NCI-H774 (cell line): ENCODE data around the gene NUP210.
"Not testable (repeated sequence)": the region's sequence is repeated elsewhere in the genome, so short reads cannot be mapped to it uniquely, and the experiment has no call there.

Experiments
- DNase-seq: peaks from one replicate; lab custom pipeline; 2025; lab: John Stamatoyannopoulos, UW

The NUP210 gene

DNA sequence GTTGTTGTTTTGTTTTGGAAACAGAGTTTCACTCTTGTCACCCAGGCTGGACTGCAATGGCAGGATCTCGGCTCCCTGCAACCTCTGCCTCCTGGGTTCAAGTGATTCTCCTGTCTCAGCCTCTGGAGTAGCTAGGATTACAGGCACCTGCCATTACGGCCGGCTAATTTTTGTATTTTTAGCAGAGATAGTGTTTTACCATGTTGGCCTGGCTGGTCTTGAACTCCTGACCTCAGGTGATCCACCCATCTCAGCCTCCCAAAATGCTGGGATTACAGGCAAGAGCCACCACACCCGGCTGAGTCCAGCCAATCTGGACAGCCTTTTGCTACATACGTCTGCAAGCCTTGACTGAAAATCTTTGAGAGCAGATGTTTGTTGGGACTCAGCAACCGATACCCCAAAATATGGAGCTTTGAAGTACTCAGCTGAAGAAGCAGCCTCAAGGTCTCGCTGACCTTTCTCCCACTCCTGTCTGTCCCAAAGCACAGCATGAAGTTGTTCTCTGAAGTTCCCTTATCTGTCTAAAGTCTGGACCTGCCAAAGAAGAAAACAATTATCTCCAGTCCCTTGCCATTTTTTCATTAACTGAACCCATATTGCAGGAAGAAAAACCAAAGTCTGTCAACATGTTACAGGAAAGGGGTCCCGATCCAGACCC, 9.6 kb upstream of the NUP210 start:
- no peak for DNase-seq

DNA sequence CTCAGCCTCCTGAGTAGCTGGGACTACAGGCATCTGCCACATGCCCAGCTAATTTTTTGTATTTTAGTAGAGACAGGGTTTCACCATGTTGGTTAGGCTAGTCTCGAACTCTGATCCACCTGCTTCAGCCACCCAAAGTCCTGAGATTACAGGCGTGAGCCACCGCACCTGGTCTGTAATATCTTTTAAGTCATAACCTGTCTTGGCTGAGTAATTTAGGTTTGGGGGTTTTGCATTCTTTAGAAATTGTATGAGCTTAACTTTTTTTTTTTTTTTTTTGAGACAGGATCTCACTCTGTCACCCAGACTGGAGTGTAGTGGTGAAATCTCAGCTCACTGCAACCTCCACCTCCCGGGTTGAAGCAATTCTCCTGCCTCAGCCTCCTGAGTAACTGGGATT, 8.6 kb upstream of the NUP210 start:
- not testable (repeated sequence) for DNase-seq

DNA sequence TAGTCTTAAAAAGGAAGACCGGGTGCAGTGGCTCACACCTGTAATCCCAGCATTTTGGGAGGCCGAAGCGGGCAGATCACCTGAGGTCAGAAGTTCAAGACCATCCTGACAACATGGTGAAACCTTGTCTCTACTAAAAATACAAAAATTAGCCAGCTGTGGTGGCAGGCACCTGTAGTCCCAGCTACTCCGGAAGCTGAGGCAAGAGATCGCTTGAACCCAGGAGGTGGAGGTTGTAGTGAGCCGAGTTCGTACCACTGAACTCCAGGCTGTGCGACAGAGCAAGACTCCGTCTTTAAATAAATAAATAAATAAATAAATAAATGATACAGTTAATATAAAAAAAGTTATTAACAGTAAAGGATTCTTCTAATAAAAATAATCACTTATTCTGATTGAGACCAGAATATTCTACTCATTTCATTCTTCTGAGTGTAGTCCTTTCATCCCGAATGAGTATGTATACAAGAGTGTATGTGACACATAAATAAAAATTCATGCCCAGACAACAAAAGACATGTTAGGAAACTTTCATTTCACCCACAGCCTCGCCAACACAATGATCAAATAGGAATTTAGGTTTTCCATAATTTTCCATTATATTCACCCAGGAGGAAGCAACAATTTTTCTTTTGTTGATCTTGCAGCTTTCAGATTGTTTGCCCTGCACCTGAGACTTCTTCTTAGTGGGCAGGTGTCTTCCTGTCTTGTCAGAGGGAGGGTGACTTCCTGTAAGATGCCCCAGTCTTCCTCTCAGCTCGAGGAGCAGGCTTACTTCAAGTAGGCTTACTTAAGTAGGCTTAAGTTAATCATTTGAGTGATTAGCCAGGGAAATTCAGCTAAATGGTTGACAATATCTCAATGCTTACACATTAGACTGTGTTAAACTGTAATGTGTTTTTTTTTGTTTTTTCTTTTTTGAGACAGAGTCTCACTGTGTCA, 7.8 kb upstream of the NUP210 start:
- DNase-seq, result no peak

DNA sequence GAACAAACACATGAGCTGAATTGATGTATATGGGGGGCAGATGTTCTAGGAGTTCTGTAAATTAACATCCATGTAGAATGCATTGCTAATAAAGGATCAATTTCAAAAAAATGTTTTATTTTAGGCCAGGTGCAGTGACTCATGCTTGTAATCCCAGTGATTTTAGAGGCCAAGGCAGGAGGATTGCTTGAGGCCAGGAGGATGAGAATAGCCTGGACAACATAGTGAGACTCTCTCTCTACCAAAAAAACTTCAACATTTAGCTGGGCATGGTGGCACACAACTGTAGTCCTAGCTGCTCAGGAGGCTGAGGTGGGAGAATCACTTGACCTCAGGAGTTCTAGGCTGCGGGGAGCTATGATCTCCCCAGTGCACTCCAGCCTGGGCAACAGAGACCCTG, 6.5 kb upstream of the NUP210 start:
- DNase-seq, result no peak

DNA sequence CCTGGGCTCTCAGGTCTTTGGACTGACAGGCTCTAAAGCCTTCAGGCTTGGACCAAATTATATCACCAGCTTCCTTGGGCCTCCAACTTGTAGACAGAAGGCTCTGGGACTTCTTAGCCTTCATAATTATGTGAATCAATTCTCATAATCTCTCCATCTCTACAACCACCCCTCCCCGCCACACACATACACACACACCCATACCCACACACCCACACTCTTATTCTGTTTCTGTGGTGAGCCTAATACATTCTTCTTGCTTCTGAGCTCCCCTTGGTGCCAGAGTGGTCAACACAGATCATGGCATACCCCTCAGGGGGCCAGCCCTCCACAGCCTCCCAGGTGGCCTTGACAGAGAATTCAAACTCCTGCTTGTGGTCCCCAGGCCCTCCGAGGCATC, 5.6 kb upstream of the NUP210 start:
- no peak for DNase-seq

DNA sequence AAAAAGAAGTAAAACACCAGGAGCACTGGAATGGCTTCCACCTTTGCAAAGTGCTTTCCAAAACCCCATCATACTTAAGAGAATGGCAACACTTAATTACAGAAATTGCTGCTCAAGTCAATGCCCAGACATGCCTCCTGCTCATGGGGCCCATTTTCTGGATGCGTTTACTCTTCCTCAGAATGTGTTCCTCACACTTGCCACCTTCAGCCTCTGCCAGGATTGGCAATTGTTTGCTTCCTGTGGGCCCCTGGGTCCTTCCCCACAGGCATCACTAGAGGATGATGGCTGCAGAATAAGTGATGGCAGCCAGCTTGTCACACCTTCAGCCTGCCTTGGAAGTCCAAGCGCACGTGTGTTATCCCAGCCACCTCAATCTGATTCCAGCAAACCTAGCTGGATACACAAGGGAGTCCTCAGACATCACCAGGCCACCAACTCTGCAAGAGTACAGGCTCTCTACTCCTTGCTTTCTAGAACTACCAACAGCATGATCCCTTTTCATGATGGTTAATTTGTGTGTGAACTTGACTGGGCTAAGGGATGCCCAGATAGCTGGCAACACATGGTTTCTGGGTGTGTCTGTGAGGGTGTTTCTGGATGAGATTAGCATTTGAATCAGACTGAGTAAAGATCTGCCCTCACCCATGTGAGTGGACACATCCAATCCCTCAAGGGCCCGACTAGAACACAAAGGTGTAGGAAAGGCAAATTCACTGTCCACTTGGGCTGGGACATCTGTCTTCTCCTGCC, 4.9 kb upstream of the NUP210 start:
- DNase-seq, result no peak

DNA sequence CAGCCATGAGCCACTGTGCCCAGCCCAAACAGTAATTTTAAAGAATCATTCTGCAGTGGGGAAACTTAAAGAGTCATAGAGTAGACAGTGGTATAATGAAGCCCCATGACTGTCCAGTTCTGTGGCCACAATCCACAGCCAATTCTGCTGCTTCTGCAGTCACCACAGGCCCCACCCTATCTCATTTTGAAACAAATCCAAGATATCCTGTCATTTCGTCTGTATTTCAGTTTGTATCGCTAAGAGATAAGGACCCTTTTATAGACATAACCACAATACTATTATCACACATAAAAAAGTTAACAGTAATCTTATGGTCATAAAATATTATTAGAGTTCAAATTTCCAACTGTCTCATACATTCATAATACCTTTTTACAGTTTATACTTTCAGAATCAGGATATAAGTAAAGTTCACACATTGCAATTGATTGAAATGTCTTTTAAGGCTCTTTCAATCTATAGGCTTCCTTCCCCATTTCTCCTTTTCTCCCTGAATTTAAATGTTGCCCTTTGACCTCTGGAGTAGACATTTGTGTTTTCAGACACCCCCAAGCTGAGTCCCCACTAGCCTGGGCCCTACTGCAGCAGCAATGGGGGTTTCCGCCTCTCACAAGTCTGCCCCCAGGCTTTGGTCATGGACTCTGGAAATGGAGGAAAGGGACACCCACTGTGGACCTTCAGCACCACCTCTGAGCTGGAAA, 4.2 kb upstream of the NUP210 start:
- no peak for DNase-seq

DNA sequence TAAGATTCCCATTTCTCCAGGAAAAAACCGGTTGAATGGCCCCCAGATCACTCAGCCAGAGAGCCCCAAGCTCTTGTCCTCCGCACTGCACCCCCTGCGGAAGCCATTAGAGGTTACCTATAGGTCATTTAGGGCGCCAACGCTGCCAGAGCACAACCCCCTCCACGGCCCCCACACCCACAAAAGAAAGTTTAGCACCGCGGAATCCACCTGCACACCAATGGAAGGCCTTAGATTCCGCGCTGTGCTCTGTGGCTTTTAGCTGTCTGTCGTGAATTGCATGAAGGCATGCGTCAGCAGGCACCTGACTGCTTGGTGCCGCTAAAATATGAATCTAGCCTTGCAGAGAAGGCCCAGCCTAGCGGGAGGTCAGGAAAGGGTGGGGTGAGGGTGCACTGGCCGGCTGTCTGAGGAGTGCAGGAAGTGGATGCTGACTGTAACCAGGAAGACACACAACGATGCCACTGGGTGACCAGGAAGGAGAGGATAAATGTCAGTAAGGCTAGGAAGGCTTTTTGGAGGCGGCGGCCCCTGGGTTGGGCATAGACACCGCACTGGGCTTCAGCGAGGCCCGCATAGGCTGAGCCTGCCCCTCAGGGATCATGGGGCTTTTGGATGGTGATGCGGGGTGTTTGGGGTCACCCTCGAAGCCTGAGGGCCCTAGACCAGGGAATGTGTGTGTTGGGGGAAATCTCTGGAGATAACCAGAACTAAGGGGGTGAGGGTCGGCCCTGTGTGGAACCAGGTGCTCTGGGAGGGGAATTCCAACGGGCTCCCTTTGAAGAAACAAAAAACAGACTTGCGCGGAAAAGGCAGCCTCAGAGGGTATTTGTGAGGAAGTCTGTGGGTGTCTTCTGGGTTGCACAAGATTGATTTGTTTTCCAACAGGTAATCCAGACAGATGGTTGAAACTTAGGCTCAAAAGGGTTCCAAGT, 976 bp upstream of the NUP210 start:
- peak; percentile 18 for DNase-seq

DNA sequence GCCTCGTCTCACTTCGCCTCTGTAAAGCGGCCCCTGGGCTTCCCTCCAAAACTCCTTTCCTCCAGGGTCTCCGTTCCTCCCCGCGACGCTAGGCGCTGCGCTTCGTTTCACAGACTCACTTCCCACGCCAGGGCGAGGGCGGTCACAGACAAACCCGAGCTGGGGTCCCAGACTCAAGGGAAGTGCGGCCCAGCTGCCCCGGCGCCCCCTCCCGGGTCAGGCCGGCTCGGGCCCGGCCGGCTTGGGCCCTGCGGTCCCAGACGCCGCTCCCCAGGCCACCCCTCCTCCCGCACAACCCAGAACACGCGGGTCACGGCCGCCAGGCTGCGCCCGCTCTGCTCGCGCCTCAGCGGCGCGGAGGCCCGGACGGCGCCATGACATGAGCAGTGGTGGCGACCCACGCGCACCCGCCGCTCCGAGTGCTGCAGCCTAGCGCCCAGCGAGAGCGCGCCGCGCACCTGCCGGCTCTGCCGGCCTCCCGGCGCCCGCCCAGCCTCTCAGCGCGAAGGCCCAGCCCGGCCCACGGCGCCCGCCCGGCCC, 547 bp downstream of the NUP210 start:
- DNase-seq, result no peak

DNA sequence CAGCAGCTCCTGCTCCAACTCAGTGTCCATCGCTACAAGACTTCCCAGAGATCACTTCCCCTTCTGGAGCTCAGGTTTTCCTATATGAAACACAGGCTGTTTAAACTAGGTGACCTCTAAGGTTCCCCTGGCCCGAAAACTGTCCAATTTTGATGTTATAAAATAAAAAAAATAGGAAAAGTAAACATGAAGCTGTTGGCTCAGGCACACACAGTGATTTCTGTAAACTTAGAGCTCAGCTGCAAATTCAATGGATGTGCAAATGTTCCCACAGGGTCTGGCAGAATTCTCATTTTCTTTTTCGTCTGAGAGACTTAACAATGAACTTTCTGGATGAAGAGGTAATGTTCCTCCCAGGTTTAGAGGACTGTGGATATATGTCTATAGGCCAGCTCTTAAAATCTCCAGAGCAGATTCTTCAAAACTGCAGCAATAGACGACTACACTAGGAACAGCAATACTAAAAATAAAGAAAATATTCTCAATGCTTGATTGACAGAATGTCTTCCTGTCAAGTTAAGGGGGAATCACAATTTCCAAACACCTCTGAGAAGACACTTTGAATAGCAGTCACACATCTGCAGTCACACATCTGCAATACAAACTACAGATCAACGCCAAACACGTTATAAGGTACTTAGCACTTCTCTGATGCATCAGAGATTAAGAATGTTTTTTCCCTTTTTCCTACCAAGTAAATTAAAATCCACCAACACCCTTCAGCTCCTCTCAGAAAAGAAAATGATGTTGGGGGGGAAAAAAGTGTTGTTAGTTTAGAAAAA, 2.8 kb downstream of the NUP210 start:
- no peak for DNase-seq

DNA sequence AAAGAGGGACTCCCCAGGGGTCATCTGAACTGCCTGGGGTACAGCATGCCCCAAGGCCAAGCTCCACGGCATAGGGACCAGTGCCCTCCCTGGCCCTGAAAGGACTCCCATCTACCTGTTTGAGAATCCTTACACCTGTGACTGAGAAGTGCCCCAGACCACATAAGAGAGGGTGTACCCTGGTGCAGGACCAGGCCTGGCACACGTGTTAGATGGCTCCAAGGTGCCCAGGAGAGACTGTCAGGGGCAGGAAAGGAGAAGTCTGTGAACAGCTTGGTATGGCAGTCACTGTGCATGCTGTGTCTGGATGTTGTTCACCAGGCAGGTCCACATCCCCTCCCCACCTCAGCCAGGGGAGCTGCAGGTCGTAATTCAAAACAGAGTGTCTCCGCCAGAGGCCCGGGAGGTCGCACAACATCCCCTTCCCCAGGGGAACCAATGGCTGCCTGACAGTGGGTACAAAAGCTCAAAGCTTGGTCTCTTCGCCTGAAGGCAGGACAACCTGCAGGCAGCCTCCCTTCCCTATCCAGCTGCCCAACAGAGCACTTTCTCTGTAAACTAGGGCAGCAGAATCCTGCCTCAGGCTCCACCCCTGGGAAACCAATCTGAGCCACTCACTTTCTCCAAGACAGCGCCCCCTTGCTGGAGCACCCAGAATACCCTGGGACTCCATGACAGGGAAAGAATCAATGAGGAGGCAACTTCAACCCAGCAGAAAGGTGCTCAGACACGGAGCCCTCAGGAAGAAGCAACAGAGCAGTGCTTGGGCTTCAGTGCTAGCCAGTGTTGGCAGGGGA, 3.9 kb downstream of the NUP210 start:
- no peak for DNase-seq

DNA sequence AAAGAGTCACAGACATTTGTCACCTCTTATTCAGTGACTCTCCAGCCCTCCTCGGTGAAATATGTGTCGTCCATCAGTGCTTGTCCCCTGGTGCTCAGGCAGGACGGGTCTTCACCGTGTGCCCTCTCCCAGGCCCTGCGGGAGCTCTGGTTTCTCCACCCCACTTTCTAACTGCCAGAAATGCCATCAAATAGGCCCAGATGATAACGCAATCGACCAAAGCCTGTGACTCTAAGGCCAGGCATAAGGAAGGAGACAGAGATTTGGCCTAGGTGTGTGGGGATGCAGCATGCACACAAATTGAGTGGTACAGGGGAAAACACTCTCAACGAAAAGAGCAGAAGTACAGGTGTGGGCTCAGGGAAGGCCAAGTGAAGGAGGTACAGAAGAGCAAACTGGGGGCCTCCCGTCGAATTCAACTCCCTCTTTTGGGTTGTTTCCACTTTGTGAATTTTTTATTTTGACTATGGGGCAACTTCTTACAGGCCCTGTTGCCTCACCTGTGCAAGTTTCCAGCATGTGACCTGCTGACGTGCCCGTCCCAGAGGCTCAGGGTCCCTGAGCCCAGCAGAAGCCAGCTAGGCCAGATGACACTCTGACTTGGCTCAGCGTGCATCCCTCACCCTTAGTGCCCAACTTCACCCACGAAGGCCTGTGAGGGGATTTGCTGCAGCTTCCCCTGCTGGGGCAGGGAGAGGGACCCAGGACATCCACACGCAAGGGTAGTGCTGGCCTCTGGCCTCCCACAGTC, 4.7 kb downstream of the NUP210 start:
- no peak for DNase-seq

DNA sequence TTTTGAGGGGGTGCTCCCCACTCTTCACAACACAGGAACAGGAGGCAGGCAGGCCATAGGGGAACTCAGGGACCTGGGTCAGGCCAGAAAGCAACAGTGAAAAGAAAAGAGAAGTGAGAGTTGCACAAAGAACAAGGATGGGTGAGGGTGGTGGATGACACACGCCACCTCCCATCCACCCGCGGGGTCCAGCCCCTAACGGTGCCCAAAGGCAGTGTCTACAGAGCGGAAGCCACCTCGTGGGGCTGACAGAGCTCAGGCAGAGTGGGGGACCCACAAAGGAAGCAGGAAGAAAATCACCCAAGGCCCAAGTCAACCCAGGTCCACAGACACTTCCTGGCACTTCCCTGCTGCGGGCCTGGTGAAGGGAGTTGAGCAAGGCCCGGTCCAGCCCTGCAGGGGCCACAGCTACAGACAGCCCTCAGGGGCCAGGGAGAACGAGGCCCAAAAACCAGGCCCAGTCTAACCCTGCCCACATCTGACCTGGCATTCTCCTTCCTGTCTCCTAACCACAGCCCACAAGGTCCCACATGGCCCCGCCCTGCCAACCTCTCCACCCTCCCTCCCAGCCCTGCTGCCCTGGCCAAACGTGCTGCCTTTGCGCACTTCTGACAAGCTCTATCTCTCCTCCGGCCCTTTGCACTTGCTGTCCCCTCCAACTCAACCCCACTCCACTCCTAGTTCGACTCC, 5.9 kb downstream of the NUP210 start:
- no peak for DNase-seq

DNA sequence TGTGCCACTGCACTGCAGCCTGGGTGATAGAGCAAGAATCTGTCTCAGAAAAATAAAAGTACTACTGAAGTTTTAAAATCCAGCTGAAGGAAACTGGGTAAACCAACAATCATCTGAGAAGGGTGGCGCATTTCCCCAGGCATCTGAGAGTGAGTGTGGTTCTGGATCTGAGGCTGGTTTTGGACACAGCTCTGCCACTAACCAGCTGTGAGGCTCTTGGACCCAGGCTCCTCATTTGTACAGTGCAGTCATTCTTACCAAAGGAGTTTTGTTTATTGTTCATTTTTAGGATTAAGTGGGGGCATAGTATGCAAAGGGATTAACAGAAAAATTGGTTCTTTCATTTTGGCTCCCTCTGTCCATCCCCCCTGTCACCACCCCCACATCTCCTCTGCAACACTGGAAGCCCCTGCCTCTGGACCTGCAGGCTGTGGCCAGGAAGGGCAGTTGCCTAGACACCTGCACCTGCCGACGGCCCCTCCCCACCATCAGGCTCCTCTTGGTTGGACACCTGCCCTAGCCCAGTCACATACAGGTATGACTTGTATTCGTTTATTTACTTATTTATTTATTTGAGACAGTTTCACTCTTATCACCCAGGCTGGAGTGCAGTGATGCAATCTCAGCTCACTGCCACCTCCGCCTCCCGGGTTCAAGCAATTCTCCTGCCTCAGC, 8.8 kb downstream of the NUP210 start:
- DNase-seq, result peak; percentile 12

DNA sequence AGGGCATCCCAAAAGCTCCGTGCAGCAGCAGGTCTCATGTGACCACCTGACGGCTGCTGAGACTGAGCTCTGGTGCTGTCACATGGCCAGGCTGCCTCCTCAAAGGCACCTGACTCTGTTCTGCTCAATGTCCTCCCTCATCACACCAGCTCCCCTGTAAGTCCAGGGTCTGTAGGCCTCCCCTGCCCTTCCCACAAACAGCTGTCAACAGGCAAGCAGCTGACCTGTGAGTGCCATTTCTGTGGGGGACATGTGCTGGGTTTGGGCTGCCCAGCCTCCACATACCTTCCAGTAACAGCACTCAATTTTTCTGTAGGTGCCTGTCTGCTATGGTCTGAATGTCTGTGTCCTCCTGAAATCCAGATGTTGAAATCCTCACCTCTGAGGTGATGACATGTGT, 11.2 kb downstream of the NUP210 start:
- DNase-seq, result no peak

DNA sequence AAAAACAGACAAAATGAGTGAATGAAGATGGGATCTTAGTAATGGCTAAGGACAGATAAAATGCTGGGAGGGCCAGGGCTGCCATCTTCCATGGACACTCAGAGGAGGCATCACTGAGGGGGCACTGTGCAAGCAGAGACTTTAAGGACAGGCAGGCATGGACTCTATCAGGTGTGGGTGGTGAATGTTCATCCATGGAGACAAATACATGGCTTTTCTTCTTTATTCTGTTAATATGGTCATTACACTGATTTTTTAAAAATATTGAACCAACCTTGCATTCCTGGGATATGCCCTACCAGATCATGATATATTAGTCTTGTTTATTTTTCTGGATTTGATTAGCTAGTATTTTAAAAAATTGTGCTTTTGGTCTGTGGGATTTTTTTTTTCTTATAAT, 12.2 kb downstream of the NUP210 start:
- no peak for DNase-seq

DNA sequence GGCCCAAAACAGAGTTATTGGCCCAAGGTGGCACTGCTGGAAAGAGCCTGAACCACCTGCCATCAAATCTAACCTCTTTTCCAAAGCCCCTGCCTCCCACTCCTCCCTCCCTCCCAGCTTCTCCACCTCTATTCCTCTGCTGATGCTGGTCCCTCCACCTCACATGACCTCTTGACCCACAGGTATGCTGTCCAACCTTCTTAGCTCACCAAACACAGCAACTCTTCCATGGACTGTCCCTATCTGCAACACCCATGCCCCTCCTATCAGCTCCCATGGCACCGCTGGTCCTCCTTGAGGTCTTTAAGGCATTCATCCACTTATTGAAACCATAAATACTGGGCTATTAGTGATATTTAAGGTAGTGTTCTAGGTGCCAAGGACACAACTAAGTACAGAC, 12.6 kb downstream of the NUP210 start:
- DNase-seq, result no peak
